HUDEP-2 (cell line): ENCODE results near the gene MGRN1.

Experiments
- DNase-seq, 76 experiments: peaks; one replicate each; lab custom pipeline; 2025; ENCODE audit not compliant: unreplicated experiment in 76 of 76; lab: John Stamatoyannopoulos, UW

MGRN1 gene

DNA sequence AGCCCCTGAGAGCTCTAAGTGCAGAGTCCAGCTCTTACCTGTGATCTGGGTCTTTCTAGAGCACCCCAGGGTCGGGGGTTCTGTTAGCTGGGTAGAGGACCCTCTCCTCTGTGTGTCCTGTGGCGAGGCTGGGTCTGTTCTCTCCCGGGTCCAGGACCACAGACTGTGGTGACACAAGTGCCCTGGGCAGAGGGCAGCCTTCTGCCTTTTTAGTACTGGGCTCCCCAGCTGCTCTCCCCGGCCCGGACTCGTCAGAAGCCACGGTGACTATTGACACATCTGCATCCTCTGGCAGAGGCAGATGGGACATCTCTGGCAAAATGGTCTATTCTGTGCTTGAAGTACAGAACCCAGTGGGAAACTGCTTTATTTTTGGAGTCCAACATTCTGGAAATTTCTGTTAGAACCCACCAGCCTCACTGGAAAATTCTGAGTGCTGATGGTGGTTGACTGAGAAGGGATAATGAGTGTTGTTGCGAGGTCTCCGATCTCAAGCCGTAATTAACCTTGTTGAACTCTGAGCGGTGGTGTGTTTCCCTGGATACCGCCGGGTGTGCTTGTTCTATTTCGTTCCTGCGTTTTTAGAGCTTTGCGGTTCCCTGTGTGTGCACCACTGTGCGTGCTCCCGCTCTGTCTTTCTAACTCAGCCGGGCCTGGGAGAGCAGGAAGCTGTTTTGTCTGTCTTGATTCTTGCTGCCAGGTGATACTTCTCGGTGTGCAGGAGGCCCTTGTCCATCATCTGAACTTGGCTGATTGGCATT, 42.8 kb downstream of the MGRN1 start:
- no peak for DNase-seq

DNA sequence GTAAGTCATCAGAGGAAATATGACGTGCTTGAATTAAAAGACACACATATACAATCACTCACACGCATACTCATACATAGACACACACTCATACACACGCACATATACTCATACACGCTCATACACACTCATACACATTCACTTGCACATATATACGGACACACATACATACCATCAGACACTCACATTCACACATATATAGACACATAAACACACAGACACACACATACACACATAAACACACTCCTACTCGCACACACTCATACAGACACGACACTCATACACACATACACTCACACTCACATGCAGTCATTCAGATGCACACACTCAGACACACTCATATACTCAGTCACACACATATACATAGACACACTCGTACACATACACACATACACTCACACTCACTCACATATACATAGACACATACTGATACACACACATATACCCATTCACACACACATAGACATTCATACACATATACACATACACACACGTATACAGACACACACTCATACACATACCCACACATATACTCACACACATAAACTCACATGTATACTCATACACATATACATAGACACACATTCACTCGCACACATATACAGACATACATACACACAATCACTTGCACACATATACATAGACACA, 43.8 kb downstream of the MGRN1 start:
- DNase-seq: no peak

DNA sequence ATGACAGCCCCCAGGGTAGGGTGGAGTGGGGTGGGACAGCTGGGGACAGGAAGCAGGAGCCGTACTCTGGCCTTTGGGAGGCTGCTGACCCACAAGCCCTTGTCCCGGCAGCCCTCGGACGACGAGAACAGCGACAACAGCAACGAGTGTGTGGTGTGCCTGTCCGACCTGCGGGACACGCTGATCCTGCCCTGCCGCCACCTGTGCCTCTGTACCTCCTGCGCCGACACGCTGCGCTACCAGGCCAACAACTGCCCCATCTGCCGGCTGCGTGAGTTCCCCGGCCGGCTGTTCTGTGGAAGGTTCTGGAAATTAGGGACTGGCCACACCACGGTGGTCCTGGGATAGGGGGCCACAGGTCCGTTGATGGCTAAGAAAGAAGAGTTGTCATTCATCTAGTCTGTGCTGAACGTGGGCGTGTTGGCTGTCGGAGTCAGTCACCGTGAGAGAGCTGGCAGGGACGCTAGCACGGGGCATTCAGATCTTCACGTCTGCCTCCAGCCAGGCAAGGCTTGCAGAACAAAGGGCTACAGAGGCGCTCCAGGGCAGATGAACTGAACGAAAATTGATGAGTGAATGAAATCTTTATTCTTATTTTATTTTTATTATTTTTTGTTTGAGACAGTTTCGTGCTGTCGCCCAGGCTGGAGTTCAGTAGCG, 48.9 kb downstream of the MGRN1 start:
- DNase-seq: no peak

DNA sequence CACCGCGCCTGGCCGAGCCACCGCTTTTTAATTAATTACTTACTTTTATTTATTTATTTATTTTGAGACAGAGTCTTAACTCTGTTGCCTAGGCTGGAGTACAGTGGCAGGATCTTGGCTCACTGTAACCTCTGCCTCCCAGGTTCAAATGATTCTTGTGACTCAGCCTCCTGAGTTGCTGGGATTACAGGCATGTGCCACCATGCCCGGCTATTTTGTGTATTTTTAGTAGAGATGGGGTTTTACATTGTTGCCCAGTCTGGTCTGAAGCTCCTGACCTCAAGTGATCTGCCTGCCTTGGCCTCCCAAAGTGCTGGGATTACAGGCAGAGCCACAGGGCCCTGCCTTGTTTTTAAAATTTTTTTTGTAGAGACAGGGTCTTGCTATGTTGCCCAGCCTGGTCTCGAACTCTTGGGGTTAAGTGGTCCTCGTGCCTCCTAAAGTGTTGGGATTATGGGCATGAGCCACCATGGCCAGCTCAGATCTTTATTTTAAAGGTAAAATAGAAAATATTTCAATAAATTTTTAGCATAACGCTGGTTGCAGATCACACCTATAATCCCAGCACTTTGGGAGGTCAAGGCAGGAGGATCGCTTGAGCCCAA, 50.4 kb downstream of the MGRN1 start:
- DNase-seq: no peak

DNA sequence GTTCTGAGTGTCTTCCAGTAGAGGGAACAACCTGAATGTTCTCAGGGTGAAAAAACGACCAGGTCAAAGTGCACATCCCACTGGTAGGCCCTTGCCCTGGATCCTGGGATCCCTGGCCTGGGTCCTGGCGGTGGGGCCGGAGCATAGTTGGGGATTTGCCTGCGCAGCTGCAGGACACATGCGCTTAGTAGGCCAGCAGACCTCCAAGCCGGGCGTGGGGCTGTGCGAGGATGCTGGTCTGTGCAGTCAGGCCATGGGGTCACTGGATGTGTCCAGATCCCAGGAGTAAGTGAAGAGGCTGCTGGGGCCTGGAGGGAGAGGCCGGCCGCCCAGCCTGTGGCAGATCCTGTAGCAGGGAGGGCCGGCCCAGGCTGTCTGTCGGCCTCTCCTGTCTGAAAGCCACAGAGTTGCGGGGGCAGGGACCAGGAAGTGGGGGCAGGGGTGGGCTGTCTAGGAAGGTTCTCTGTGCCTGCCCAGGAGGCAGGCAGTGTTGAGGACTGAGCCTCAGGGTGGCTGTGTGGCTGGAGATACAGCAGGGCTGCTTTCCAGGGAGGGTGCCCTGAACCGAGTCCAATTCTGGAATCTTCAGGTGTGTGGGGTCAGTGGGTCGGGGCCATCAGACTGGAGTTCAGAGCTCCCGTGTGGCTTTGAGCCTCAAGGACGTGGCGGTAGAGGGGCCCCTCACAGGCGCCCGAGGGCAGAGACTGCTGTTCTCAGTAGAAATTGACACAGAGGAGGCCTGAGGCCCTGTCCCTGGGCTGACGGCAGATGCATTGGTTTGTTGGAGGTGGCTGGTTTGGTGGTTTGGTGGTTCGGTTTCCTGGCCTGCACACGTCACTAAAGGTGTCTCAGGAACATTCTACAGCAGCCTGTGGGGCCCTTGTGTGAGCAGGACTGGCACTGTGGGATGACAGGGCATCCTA, 51.5 kb downstream of the MGRN1 start:
- no peak for DNase-seq

DNA sequence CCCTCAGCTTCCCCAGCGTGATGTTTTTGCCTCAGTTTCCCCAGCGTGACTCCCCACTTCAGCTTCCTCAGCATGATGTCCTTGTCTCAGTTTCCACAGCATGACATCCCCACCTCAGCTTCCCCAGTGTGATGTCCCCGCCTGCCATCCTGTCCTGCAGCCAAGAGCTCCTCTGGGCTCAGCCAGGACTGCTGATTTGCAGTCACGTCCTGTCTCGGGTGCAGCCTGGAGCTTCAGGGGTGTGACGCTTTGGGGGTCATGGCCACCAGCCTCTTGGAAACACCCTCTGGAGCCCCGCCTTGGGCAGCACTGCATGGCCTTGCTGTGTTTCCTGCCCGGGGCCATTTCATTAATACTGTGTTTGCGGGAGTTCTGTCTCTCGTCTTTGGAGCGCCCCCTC, 52.2 kb downstream of the MGRN1 start:
- no peak for DNase-seq

DNA sequence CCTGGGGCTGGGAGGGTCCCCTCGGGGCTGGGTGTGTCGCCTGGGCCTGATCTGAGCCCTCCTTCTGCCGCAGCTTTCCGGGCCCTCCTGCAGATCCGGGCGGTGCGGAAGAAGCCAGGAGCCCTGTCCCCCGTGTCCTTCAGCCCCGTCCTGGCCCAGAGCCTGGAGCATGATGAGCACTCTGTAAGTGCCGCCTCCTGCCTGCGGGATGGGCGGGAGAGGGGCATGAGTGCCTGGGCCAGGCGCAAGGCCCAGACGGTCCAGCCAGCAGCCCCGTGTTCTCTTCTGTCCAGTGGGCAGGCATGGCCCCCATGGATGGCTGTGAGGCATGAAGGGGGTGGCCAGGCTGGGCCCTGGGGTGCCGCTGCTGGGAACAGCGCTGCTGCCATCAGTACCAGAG, 52.8 kb downstream of the MGRN1 start:
- DNase-seq: no peak

DNA sequence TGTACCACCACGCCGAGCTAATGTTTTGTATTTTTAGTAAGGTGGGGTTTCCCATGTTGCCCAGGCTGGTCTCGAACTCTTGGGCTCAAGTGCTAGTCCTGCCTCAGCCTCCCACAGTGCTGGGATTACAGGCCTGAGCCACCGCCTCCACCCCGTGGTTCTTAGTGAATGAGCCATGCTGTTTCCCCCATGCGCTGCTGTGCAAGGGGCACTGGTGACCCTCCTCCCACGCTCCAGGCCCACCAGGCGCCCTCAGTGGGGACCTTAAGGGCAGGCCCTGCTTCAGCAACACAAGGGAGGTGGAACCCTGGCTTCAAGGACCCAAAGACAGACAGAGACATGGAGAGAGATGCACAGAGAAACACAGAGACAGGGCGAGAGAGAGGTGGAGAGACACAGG, 53.4 kb downstream of the MGRN1 start:
- DNase-seq: no peak

DNA sequence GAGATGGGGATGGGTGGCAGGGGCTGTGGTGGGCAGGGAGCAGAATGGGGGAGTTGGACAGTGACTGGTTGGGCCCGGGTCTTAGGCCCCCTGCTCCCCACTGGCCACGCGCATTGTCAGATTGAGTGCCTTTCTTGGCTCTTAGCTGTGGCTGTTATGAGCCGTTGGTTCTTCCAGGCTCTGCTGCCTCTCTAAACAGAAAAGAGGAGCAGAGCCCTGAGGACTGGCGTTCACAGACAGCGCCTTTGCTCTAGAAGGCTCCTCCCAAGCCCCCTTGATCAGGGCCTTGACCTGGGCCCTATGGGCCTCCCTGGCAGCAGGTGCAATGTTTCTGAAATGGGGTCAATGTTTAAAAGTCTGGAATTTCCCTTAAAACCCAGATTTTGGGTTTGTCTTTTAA, 54.0 kb downstream of the MGRN1 start:
- DNase-seq: no peak

DNA sequence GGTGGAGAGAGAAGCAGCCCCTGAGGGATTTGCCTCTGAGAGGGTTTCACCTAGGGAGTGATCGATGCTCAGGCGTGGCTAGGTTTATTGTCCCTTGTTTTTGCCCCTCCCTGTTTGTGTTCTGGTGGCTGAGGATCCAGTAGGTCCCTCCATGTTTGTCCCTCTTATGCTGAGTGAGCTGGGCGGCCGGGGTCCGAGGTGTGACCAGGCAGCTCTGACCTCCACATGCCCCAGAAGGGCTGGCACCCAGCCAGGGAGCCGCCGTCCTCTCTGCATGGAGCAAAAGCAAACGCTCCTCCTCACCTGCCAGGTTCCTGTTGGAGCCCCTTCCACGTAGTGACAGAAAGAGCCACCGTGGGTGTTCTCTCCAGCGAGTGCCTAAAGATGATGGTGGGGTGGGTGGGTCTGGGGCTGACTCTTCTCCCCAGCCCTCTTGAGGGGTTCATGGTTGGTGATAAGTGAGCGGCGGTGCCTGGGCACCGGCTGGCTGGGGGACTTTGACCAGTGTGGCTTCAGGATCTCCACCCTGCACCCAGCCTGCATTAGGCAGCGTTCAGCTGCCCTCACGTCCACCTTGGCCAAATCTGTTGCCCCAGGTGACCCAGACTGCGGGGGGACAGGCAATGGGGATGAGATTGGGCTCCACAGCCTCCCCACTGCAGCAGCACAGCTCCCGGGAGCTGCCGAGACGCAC, 54.7 kb downstream of the MGRN1 start:
- DNase-seq: no peak

DNA sequence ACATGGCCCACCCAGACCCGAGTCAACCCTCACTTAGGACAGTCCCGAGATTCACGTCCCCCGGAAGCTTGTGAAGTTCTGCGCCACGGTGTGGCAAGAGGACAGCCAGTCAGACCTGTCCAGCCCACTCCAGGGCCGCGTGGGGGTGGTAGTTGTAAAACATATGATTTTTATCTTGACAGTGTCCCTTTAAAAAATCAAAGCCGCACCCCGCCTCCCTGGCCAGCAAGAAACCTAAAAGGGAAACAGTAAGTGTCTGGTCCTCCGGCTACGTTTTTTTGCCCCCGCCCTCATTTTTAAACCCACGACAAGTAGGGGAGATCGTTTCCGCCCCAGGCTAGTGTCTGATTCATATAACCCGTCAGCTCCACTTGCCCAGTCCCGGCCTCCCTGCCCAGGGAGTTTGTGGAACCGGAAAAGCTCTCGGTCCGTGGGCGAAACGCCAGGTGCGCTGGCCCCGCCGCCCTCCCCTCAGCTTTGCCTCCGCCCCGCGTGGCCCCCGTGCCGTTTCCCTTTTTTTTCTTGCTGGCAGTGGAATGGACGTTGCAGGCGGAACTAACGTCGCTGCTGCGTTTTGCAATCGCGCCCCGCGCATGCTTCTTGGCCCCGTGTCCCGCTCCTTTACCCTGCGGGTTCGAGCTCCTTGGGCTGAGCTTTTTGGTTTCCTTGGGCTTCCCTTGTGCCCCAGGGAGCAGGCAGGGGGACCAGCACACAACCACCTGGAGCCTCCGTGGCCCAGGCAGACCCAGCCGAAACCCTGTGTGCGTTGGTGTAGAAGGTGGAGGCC, 55.4 kb downstream of the MGRN1 start:
- DNase-seq: no peak

DNA sequence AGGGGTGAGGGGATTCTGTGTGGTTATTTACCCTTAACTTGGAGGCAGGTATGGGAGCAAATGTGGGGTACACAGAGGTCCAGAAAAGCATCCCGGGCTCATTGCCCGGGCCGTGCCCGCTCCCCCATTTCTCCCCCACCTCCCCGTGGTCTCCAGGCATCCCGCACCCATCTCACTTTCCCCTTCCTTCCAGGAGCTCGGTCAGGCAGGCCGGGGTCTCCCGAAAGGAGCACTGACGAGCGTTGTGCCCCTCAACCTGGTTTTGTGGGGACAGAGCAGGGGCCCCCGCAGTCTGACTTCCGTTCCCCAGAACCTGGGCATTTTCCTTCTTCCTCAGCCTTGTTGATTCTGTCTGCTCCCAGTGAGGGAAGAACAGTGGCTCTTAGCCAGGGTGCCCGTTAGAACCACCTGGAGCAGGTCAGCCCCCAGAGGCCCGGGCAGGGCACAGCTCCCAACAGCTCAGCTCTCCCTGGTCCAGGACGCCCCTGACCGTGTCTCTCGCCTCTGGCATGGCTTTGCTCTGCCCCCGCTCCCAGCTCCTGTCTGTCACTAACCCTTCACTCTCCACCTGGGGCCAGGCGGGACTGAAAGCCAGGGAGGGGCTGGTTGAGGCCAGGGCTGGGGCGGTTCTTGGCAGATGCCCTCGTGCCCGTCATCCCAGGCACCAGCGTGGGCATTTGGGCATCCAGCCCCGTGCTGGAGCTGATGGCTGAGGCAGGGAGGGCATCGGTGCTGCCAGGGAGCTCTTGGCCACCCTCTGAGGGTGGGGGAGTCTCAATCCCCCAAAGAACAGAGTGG, 56.2 kb downstream of the MGRN1 start:
- no peak for DNase-seq

DNA sequence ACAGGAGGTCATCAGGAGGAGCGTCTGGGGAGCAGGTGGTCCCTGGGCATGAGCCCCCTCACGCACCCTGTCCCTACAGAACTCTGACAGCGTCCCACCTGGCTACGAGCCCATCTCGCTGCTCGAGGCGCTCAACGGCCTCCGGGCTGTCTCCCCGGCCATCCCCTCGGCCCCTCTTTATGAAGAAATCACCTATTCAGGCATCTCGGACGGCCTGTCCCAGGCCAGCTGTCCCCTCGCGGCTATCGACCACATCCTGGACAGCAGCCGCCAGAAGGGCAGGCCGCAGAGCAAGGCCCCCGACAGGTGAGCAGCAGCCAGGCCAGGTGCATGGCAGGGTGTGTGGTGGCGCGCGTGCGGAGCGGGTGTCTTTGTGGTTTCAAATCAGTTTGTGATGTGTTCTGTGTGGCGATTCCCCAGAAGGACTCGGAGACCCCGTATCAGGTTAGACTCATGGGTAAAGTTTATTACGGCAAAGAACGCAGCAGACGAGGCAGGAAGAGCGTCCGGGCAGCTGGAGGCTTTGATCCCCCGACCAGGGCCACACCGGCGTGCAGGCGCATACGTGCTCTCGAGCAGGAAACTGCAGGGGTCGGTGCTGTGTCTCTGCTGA, 57.0 kb downstream of the MGRN1 start:
- no peak for DNase-seq

DNA sequence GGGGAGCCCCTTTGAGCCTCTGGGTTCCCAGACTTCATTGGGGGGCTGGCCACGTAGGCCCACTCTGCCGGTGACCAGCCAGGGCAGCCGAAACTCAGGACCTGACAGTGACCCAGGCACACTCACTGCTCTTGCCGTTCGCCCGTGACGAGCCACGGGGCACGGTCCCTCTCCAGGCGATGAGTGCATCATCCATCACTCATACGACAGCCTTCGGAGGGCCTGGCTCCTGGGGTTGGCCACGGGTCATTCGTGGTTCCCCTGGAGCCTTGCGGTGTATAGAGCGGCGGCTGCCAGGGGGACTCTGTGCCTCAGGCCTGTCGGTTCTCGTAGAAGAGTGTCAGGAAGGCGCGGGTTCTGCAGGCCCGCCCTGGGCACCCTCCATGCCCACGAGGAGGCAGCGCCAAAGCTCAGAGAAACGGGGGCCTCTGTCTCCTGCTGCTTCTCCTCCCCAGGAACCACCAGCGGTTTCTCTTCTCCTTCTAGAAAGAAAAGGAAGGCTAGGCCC, 57.5 kb downstream of the MGRN1 start:
- DNase-seq: no peak

DNA sequence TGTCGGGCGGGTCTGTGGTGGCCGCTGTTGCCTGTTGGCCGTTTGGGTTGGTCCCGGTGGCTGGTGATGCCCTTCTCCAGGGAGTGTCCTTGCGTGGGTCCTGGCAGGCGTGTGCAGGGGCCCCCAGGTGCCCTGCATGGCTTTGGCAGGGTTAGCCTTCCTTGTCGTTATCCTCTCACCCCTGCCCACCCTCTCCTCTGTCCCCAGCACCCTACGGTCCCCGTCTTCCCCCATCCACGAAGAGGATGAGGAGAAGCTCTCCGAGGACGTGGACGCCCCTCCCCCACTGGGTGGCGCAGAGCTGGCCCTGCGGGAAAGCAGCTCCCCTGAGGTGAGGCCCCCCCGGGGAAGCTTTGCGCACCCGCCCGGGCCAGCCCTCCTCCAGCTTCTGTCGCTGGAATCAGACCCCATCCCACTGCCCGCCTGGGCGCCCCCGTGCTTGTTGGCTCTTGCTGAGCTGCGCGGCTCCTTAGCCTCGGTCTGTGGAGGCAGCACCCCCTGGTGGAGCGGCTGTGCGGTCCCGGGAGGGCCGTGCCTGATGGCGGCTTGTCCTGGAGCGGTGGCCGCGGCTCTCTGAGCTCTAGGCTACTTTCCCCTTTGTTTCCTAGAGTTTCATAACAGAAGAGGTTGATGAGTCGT, 58.1 kb downstream of the MGRN1 start:
- peak in 4 of 76 experiments; percentile 3 to 19 (median 6) for DNase-seq

DNA sequence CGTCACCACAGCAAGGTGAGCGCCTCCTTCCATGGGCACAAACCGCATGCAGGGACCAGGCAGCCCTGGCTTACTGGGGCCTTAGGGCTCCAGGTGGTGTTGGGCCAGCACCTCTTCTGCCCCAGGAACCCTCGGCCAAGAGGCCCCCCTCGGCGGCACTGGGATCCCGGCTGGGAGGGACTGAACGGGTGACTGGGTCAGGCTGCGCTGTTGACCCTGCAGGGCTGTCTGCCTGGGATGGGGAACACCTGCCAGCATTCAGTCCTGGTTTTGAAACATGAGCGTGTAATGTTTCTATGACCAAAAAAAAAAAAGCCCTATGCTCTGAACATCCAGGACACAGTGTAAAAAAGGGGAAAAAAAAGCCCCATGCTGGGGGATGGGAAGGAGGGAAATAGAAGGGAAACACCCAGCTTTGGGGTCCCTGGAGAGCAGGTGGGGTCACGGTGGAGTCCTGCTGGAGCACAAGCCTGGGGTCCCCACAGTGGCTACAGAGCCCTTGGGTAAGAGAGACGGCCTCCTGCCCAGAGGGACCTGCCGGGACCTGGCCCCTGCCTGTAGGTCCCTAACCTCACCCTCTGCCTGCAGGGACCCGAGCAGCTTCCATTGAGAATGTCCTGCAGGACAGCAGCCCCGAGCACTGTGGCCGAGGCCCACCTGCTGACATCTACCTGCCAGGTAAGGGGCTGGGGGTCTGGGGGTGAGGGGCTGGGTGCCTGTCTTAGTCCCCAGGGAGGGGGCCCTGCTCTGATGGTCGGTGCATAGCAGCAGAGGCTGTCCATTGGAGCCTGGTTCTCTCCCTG, 58.8 kb downstream of the MGRN1 start:
- no peak for DNase-seq
